GM19328 (cell line): ENCODE measurements around the gene N4BP2L1.
"Not testable (repeated sequence)": the region's sequence is repeated elsewhere in the genome, so short reads cannot be mapped to it uniquely, and the experiment has no call there.

ENCODE experiments used
- ATAC-seq: cut with Tn5 transposase; IDR thresholded peaks from one replicate; pipeline ENCODE4 v1.9.1; 2021; ENCODE audit warnings: mild to moderate bottlenecking, moderate library complexity; ENCODE audit not compliant: unreplicated experiment

Gene N4BP2L1

GRCh38 chr13:32391101-32391619, 36.8 kb downstream of the N4BP2L1 start:
- ATAC-seq = no peak

DNA sequence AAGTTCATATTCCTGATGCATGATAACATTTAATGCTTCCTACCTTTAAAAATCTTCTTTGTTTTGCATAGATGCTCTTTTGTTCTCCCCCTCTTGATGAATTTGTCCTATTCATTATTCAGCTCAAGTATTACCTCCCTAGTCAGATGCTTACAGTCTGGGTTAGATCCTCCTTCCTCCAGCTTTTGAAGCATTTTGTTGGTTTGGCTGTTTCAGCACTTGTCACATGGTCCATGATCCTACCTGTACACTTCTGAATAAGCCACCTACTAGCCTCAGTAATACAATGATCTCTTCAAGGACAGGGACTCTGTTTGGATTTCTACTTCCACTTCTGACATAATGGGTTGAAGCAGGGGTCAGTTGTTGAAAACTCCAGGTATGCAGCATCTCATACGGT, 37.4 kb downstream of the N4BP2L1 start:
- ATAC-seq = no peak

DNA sequence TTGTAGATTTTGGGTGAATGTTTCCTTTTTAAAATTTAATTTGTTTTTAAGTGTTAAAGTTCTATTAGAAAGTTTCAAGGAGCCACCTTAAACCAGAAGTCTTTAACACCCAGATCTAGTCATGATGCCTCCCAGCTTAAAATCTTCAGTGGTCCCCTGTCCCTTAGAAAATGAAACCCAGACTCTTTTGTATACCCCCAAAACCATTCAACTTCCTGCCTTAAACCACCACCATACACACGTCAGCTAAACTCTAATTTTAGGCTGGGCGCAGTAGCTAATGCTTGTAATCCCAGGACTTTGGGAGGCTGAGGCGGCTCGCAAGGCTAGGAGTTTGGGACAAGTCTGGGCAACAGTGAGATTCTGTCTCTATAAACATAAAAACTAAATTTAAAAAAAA, 37.9 kb downstream of the N4BP2L1 start:
- no peak for ATAC-seq

DNA sequence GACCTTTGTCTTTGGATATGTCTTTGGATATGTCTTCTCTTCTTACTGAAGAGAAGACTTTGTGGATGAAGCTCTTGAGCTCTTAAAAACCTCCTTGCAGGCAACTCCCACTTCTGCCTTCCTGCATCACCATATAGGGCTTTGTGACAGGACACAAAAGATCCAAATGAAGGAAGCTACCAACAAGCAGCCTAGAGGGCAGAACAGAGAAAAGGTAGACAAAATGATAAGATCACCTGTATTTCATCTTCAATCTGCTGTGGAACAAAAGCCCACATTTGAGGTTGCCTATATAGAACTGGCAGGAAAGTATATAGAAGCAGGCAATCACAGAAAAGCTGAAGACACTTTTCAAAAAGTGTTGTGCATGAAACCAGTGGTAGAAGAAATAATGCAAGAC, 42.5 kb downstream of the N4BP2L1 start:
- no peak for ATAC-seq

- ATAC-seq = no peak
These were observed 43.2 kb downstream of the N4BP2L1 start for GRCh38 chr13:32384702-32385101.

DNA sequence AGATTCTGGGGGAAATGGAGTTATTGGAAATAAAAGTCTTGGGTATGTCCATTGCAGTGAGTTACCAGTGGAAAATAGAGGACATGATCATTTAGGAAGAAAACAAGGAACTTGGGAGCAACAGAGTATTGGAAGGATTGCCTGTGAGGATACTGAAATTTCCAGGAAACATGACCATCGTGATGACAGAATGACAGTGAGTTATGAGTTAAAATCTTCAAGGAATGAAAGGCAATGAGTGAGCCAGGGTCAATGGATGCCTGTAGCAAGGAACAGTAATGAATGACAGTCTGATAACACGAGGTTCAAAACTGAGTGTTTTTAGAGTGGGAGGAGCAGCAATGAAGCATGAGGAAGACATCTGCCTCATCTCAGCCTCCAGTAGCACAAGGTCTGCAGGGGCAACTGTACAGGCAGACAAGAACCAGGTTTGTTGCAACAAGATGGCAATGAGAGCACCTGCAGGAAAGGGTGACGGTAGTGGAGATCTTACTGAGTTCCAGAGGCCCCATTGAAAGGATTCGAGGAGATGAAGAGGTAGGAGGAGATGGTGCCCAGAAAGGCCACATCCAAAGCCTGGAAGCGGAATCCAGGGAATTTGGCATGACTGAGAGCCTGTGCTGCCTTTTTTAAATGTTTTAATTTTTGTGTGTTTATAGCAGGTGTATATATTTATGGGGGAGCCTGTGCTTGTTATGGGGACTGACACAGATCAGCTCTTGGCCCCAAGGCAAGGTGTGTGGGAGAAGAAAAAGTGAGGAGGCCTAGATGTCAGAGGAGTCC, 43.9 kb downstream of the N4BP2L1 start:
- no peak for ATAC-seq

DNA sequence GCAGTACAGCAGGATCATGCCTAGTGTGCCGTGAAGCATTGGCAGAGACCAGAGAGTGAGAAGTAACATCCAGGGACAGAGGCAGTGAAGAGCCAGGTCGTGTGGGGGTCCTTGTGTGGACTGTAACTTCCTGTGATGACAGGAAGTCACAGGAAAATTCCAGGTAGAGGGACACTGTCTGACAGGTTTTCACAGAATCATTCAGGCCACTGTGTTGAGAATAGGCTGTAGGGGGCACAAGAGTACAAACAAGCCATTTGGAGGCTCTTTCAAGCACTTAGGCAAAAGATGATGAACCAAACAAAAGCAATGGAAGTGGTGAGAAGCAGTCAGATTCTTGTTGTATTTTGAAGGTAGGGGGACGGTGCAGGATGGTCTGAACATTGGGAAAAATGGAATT, 46.4 kb downstream of the N4BP2L1 start:
- ATAC-seq = no peak

- ATAC-seq = no peak
These were observed 49.9 kb downstream of the N4BP2L1 start for GRCh38 chr13:32378012-32378411.

DNA sequence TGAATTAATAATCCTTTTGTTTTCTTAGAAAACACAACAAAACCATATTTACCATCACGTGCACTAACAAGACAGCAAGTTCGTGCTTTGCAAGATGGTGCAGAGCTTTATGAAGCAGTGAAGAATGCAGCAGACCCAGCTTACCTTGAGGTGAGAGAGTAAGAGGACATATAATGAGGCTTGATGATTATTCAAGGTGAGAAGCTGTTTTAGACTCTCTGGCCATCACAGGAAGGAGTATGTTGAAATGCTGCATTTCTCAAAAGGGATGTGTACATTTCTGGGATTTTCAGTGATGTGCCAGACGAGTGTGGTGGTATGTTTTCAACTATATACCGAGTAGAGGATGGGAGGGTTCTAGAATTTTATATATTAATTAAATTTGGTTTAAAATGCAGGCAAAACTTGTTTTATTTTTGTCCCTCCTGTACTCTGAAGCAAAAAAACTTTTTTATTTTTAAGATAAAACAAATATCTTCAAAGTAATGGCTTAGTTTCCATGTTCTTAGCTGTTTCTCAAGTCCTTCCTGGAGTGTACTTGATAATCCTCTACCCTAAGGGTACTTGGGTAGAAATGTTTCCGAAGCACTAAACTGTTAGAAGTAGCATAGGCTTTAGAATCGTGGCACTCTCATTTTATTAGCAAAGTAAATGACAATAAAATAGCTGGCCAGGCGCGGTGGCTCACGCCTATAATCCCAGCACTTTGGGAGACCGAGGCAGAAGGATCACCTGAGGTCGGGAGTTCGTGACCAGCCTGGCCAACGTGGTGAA, 51.1 kb downstream of the N4BP2L1 start:
- ATAC-seq = no peak

GRCh38 chr13:32370805-32371204, 57.1 kb downstream of the N4BP2L1 start:
- ATAC-seq = no peak

GRCh38 chr13:32362574-32362973, 65.4 kb downstream of the N4BP2L1 start:
- ATAC-seq = no peak

GRCh38 chr13:32355935-32356334, 72.0 kb downstream of the N4BP2L1 start:
- not testable (repeated sequence) for ATAC-seq

GRCh38 chr13:32354040-32354439, 73.9 kb downstream of the N4BP2L1 start:
- ATAC-seq = no peak

- ATAC-seq = not testable (repeated sequence)
These were observed 77.0 kb downstream of the N4BP2L1 start for GRCh38 chr13:32350839-32351441.
